NCI-H2029 (cell line): Measurements from ENCODE around the gene HOXC4.
"Not testable (repeated sequence)": the region's sequence is repeated elsewhere in the genome, so short reads cannot be mapped to it uniquely, and the experiment has no call there.

Experiments
- DNase-seq: peaks from one replicate; lab custom pipeline; 2025; lab: John Stamatoyannopoulos, UW

Gene HOXC4

GRCh38 chr12:54092943-54093342 is 39.3 kb downstream of the HOXC4 start:
- DNase-seq = not testable (repeated sequence)

DNA sequence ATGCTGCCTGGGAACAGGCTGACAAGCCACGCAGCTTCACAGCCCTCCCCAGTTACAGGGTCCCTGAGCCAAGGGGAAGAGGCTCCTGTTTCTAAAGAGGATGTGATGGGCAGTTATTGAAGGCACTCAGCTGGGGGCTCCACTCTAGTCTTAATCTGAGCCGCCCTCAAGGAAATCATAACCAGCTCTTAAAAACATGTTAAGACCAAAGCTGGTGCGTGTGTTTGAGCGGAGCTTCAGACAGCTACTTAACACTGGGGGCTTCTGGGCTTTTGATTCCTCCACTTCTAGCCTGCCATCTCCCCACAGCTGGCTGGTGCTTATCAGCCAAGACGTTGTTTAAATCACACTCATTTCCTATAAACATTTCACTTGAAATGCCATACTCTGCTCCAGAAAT is 42.3 kb downstream of the HOXC4 start:
- DNase-seq = not testable (repeated sequence)

DNA sequence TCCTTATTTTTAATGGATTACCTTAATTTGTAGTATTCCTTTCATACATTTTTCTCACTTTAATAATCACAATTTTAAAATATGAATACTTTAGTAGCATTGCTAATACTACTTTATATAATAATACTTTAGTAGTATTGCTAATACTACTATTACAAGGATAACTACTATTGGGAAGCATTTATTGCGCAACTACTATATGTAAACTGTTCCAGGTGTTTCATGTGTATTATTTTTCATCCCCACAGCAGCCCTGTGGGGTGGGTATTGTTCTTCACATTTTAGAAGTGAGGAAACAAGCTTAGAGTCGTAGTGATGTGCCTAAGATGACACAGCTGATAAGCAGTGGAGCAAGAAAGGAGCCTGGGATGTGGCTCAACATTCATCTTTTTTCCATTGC is 45.0 kb downstream of the HOXC4 start:
- not testable (repeated sequence) for DNase-seq

DNA sequence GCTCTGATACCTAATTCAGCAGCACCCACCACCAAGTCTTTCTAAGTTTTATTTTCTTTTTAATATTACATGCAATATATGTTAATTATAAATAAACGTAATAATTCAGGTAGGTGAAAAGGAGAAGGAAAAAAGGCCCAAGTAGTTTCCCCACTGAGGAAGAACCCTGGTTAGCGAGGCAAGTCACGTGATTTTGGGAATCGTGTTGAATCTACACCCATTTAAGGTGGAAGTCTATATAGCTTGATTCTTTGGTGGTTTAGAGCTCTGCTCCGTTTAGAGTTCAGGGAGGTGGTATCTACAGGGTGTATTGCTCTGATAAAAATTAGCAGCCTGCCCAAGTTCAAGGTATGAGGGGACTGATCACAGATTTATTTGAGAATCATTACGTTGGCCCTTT is 47.0 kb downstream of the HOXC4 start:
- not testable (repeated sequence) for DNase-seq

- DNase-seq = not testable (repeated sequence)
Observed at GRCh38 chr12:54102223-54102622, 48.6 kb downstream of the HOXC4 start.

- DNase-seq = not testable (repeated sequence)
Observed at GRCh38 chr12:54103827-54104226, 50.2 kb downstream of the HOXC4 start.
